ENCODE data around the gene SCNN1G.
A peak's percentile ranks its signal among the peaks of the same experiment; 100 is the strongest.

The SCNN1G gene

GRCh38 chr16:23155445-23156049 is 27.0 kb upstream of the SCNN1G start:
- no peak for DNase-seq

DNA sequence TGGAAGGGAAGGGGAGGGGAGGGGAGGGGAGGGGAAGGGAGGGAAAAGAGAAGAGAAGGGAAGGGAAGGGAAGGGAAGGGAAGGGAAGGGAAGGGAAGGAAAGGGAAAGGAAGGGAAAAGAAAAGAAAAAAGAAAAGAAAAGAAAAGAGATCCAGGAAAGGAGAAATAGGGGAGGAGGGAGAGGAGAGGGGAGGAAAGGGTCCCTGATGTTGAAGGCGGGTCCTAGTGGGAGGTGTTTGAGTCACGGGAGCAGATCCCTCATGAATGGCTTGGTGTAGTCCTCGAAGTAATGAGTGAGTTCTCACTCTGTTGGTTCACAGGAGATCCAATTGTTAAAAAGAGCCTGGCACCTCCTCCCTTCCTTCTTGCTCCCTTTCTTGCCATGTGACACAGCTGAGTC is 26.4 kb upstream of the SCNN1G start:
- no peak for DNase-seq

DNA sequence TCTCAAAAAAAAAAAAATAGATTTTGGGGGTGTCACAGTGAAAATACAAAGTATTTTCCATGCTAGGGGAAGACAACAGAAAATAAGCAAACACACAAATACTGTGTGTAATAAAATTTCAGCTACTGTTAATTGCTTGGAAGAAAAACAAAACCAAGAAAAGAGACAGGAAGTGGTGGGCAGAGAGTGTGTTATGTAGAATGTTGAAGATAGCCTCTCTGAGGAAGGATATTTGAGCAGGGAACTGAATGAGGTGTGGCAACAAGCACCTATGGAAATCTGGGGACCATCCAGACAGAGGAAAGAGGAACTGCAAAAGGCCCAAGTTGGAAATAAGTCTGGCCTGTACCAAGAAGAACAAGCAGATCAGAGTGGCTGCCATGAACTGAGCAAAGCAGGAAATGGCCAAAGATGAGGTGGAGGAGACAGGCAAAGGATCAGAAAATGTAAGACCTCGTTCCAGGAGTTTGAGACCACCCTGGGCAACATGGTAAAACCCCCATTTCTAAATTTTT is 25.5 kb upstream of the SCNN1G start:
- no peak for DNase-seq

DNA sequence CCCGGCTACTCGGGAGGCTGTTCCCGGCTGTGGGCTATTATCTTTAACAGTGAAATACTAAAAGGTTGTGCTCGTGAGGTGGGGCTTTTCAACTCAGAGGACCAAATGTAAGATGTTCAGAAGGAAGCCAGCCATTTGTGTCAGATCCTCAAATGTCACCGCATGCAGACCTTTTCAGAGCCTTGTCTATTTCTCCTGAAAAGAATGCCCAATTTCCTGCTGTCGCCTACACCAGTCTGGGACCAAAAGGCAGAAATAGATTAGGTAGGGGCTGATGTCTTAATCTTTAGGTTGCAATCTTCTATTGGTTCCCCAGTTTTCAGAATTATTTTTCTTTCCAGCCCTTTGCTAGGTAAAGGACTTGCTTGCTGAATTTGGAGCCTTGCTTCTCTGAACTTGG is 24.4 kb upstream of the SCNN1G start:
- DNase-seq: no peak

GRCh38 chr16:23160082-23160481 is 22.5 kb upstream of the SCNN1G start:
- no peak for DNase-seq

GRCh38 chr16:23160574-23160973 is 22.0 kb upstream of the SCNN1G start:
- DNase-seq: no peak

DNA sequence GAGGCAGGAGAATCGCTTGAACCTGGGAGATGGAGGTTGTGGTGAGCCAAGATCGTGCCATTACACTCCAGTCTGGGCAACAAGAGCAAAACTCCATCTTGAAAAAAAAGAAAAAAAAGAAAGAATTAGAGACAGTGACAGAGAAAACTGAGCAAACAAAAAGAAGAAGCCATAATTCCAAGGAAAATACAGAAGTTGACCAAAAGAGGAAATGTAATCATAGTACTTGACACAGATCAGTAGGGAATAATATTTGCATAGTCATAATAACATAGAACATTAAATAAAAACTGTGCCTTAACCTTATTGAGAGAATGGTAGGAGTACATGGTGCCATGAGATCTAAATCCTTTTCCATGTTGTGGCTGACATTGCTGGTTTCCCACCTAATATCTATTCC is 18.6 kb upstream of the SCNN1G start:
- DNase-seq: no peak

DNA sequence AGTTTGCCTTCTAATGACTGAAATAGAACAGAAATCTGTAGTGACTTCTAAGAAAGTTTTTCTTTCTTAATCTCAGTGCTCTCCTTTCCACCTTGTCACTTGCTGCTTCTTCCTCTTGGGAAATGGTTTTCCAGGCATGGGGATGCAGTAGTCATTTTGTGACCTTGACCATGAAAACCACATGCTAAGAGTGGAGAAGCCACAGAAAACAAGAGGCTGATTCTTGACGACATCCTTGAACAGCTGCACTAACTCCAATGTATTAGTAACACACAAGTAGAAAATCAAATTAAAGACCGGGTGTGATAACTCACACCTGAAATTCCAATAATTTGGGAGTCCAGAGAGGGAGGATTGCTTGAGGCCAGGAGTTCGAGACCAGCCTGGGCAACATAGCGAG is 17.8 kb upstream of the SCNN1G start:
- no peak for DNase-seq

- no peak for DNase-seq
Observed at GRCh38 chr16:23172583-23172982, 10.0 kb upstream of the SCNN1G start.

GRCh38 chr16:23172994-23173393 is 9.6 kb upstream of the SCNN1G start:
- DNase-seq: no peak

- DNase-seq: no peak
Observed at GRCh38 chr16:23174622-23175021, 7.9 kb upstream of the SCNN1G start.

DNA sequence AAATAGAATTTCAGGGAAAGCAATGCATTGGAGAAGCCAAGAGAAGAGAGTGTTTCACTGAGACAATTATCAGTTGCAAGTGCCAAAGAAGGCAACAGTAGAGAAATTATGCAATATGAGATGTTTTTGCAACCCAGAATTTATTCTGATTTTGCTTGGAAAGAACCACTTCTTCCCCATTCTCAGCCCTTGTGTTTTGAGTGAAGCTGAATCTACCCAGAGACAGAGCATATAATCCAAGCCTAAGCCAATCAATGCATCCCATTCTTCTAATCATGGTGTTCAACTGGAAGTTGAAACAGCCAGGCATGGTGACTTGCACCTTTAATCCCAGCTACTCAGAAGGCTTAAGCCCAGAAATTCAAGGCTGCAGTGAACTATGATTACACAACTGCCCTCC is 6.9 kb upstream of the SCNN1G start:
- DNase-seq: no peak

GRCh38 chr16:23181506-23181905 is 1.0 kb upstream of the SCNN1G start:
- DNase-seq: no peak

DNA sequence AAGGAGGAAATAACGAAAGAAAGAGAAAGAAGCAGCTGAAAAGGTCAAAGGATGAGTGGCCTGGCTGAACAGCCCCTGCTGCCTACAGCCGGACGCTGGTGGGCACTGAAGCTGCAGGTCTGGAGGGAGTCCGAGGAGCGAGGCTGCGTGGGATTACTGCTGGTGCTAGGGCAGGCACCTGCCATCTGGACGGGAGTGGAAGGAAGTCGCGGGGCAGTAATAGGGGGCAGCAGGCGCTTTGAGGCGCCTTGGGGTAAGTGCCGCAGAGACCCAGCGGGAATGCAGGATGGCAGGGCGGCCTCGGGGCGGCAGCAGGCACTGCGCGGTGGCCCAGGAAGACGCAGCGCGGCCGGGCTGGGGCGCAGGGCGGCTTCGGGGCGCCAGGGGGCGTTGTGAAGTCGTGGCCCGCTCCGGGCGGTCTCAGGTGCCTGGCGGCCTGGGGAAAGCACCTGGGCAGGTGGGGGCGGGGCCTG is 303 bp upstream of the SCNN1G start:
- peak; percentile 61 for DNase-seq

GRCh38 chr16:23183543-23183862 is 958 bp downstream of the SCNN1G start:
- DNase-seq: no peak

DNA sequence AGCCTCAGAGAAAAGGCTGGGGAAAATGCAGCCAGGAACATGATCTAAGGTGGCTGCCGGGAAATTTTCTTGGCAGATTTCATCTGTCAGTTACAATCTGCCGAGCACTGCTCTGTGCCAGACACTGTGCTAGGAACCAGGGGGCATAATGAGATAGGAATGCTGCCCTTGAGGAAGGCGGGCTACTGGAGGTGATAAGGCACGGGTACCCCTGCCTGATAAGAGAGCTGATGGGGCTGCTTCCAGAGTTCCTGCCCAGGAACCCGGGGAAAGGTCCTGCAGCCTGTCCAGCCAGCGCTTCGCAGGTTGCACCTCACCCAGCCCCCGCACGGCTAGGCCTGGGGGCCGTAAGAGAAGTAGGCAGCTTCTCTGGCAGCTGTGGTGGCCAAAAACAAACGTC is 3.1 kb downstream of the SCNN1G start:
- DNase-seq: no peak

DNA sequence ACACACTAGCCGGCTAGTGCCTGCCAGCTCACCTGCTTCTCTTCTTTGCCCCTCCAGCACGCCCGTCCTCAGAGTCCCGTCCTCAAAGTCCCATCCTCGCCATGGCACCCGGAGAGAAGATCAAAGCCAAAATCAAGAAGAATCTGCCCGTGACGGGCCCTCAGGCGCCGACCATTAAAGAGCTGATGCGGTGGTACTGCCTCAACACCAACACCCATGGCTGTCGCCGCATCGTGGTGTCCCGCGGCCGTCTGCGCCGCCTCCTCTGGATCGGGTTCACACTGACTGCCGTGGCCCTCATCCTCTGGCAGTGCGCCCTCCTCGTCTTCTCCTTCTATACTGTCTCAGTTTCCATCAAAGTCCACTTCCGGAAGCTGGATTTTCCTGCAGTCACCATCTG is 3.6 kb downstream of the SCNN1G start:
- no peak for DNase-seq

GRCh38 chr16:23187341-23187740 is 4.8 kb downstream of the SCNN1G start:
- no peak for DNase-seq

- DNase-seq: no peak
Observed at GRCh38 chr16:23188911-23189310, 6.4 kb downstream of the SCNN1G start.

- DNase-seq: no peak
Observed at GRCh38 chr16:23194497-23195221, 12.1 kb downstream of the SCNN1G start.

DNA sequence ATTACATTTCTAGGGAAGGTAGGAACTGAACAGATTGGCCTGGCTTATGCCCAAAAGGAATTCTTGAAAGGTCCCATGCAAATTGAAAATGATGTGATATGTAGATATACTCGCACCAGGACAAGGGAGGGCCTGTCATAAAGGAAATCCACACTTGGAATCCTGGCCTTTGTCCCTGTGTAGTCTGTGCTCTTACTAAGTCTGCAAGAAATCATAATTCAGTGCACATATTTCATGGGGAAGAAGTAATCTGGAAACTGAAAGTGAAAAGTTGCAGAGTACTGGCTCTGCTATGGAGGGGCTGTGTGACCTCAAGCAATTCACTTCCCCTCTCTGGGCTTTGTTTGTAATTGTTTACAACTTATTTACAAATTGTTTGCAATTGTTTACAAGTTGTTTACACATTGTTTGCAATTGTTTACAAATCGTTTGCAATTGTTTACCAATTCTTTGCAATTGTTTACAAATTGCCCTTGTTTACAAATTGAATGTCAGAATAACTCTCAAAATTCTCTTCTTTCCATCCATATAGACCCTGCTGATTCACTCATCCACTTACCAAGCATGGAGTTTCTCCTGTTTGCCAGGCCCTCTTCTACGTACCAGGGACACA is 12.9 kb downstream of the SCNN1G start:
- DNase-seq: no peak

DNA sequence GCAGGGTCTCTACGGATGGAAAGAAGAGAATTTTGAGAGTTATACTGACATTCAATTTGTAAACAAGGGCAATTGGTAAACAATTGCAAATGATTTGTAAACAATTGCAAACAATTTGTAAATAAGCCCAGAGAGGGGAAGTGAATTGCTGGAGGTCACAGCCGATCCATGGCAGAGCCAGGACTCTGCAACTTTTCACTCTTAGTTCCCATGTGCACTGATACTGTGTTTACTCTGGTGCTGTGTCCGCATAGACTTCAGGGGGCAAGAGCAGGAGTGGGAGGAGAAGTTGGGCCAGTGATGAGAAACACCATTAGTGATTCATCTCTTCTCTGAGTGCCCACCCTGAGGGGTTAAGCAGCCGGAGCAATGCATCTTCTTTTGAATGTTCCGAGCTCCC is 14.0 kb downstream of the SCNN1G start:
- DNase-seq: no peak

- DNase-seq: no peak
Observed at GRCh38 chr16:23202166-23202565, 19.6 kb downstream of the SCNN1G start.

DNA sequence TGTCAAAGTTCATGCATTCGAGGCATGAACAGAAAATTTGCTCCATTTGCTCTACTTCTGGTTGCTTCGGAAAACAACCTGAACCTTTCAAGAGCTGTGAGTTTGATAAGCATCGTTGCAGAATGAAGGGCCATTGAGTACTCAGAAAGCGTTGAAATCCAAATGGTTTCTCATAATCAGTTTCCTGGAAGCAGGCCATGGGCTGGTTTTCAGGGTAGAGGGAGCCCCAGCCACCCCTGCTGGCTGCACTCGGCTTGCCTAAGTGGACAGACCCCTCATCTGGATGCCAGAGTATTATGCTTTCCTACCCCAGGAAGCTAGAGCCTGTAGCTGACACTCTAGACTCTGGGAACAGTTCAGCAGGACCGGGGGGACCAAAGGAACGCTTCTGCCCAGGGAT is 24.4 kb downstream of the SCNN1G start:
- no peak for DNase-seq

Data from CD4-positive, alpha-beta T cell treated with Interleukin-4 for 4 hours (primary cell).